ENCODE data around the gene EXOSC1. TPM values are rescaled to one million over a fixed set of nuclear protein-coding genes. Genes with fewer than 3 reads are reported as not detected.
"Not testable (repeated sequence)": the region's sequence is repeated elsewhere in the genome, so short reads cannot be mapped to it uniquely, and the experiment has no call there.

EXOSC1 gene
- total RNA-seq, 1 donor from 2014 or later = 31.0 TPM

- DNase-seq (peak; percentile 76), ATAC-seq (peak; percentile 91 to 95)
- peaks cover 13% of the 10 kb centered on the region for H3K4me1 ChIP-seq
- peak overlapping the region; percentile 18 for H3K4me3 ChIP-seq
- H3K36me3 ChIP-seq = no peaks in the 10 kb centered on the region
- peak overlapping the region; percentile 62 for H3K27ac ChIP-seq
- peak; percentile 78 for TF ChIP-seq CTCF (IDR thresholded peaks at IDR 0.05)
- H3K27me3 ChIP-seq (ENCODE audit: low read depth) = no peaks in the 10 kb centered on the region
- H3K9me3 ChIP-seq = no peaks in the 10 kb centered on the region
- intact Hi-C loops (cut with DNase I) = no loop called here
Measured at GRCh38 chr10:97407211-97407951, 38.4 kb downstream of the EXOSC1 start.

DNA sequence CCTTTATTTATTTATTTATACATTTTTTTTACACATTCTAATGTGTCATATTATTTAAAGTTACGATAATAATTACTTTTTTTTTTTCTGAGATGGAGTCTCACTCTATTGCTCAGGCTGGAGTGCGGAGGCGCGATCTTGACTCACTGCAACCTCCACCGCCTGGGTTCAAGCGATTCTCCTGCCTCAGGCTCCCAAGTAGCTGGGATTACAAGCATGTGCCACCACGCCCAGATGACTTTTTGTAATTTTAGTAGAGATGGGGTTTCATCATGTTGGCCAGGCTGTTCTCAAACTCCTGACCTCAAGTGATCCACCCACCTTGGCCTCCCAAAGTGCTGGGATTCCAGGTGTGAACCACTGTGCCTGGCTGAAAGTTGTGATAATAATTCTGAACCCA, 39.3 kb downstream of the EXOSC1 start:
- ATAC-seq; H3K4me3 ChIP-seq; DNase-seq; intact Hi-C loops (cut with DNase I); H3K27me3 ChIP-seq (ENCODE audit: low read depth); H3K36me3 ChIP-seq; H3K9me3 ChIP-seq: not testable (repeated sequence)
- H3K4me1 ChIP-seq = peaks cover 16% of the 10 kb centered on the region
- peak overlapping the region; percentile 62 for H3K27ac ChIP-seq

- Histone ChIP-seq H3K36me3 (no peaks in the 10 kb centered on the region), H3K9me3 (no peaks in the 10 kb centered on the region), H3K27me3 (ENCODE audit: low read depth) (no peaks in the 10 kb centered on the region), H3K4me1 (peaks cover 18% of the 10 kb centered on the region), H3K27ac (peak overlapping the region; percentile 62), H3K4me3 (no peak overlapping the region)
- TF ChIP-seq CTCF (IDR thresholded peaks at IDR 0.05) = no peak
- ATAC-seq (peak; percentile 22 to 41), DNase-seq (peak; percentile 59)
- intact Hi-C loops (cut with DNase I) = no loop called here
Measured at GRCh38 chr10:97406064-97406463, 39.7 kb downstream of the EXOSC1 start.

GRCh38 chr10:97404044-97404443, 41.8 kb downstream of the EXOSC1 start:
- intact Hi-C loops (cut with DNase I) = no loop called here
- no peak for ATAC-seq
- Histone ChIP-seq H3K4me3 (no peak overlapping the region), H3K36me3 (no peaks in the 10 kb centered on the region), H3K27me3 (ENCODE audit: low read depth) (no peaks in the 10 kb centered on the region), H3K9me3 (no peaks in the 10 kb centered on the region), H3K27ac (no peak overlapping the region), H3K4me1 (peaks cover 28% of the 10 kb centered on the region)
- TF ChIP-seq CTCF (IDR thresholded peaks at IDR 0.05) = no peak
- DNase-seq = no peak

DNA sequence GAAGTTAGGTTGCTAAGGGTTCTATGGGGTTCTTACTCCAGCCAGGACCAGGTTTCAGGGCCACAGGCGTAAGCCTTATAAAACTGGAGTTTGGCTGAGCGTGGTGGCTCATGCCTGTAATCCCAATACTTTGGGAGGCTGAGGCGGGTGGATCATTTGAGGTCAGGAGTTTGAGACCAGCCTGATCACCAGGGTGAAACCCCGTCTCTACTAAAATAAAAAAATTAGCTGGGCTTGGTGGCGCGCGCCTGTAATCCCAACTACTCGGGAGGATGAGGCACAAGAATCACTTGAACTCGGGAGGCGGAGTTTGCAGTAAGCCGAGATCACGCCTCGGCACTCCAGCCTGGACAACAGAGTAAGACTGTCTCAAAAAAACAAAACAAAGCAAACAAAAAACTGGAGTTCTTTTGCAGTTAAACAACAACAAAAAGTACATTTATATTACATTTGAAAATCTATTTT, 44.3 kb downstream of the EXOSC1 start:
- Histone ChIP-seq H3K27ac (peak overlapping the region; percentile 88), H3K4me3 (peak overlapping the region; percentile 81), H3K9me3 (no peaks in the 10 kb centered on the region), H3K36me3 (peaks cover 8% of the 10 kb centered on the region), H3K4me1 (peaks cover 15% of the 10 kb centered on the region), H3K27me3 (ENCODE audit: low read depth) (no peaks in the 10 kb centered on the region)
- DNase-seq (no peak), ATAC-seq (no peak)
- no peak for TF ChIP-seq CTCF (IDR thresholded peaks at IDR 0.05)
- intact Hi-C loops (cut with DNase I) = no loop called here

- H3K27me3 ChIP-seq (ENCODE audit: low read depth) = no peaks in the 10 kb centered on the region
Measured at GRCh38 chr10:97400665-97401454, 44.9 kb downstream of the EXOSC1 start, which contains the start of gene RRP12. RRP12 (minus strand) TSS chr10:97401340; CDS start chr10:97401231, 109 bp downstream.

More at GRCh38 chr10:97400665-97401454, 44.9 kb downstream of the EXOSC1 start, which contains the start of gene RRP12:
- Histone ChIP-seq H3K36me3 (peaks cover 14% of the 10 kb centered on the region), H3K27ac (peak within 1 kb of the TSS; percentile 88), H3K4me1 (peaks cover 15% of the 10 kb centered on the region), H3K9me3 (no peaks in the 10 kb centered on the region), H3K4me3 (peak within 1 kb of the TSS; percentile 81)
- DNase-seq (peak; percentile 77), ATAC-seq (peak; percentile 97 to 99)
- intact Hi-C loops (cut with DNase I) = no loop called here
- peak; percentile 15 for TF ChIP-seq CTCF (IDR thresholded peaks at IDR 0.05)
